DOHH2 (cell line): ENCODE results near the gene FAM193A.

Experiments
- EZH2phosphoT487 ChIP-seq: fragments of 200-600 bp; sonication (generic); IDR thresholded peaks from 2 replicates; pipeline ENCODE4 v1.6.1; 2017; ENCODE audit warnings: borderline replicate concordance, mild to moderate bottlenecking, antibody characterized with exemption, low read length, moderate library complexity, mixed read lengths
- TF ChIP-seq, protein P1 (sequence below): fragments of 200-600 bp; sonication (generic); IDR thresholded peaks from one replicate; pipeline ENCODE4 v1.5.1; 2014; ENCODE audit warnings: antibody characterized with exemption, mild to moderate bottlenecking, low read depth, low read length; ENCODE audit not compliant: poor library complexity, severe bottlenecking

DNA sequence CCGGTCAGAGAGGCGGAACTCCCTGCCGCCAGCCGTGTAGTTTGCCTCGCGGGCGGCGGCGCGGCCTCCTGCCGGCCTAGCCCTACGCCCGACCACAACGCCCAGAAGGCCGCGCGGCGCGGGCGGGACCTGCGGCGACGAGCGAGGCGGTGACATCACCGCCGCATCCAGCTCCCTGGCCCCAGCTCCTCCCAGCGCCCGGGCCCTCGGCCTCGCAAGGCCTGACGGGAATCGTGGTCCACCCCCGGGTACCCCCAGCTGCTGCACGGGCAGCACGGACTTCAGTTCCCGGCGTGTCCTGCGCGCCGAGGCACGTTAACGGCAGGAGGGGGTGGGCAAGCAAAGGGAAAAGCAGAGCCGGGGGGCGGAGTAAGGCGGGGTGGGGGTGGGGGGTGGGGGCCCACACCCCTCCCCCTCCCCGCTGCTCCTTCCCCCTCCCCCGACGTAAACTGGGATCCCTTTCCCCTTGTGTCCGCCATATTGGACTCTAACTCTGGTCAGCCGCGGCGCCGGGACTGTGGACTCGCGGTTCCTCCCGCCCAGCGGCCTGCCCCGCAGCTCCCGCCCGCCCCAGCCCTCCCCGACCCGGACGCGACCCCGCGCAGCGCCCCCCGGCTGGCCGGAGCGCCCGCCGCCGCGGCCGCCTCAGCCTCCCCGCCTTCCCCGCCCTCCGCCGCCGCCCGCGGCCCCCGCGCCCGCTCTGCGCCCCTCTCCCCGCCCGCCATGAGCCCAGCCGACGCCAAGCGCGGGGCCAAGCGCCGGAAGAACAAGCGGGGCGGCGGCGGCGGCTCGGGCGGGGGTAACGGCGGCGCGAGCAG is at the start of gene FAM193A:
- TF ChIP-seq, protein P1, sequence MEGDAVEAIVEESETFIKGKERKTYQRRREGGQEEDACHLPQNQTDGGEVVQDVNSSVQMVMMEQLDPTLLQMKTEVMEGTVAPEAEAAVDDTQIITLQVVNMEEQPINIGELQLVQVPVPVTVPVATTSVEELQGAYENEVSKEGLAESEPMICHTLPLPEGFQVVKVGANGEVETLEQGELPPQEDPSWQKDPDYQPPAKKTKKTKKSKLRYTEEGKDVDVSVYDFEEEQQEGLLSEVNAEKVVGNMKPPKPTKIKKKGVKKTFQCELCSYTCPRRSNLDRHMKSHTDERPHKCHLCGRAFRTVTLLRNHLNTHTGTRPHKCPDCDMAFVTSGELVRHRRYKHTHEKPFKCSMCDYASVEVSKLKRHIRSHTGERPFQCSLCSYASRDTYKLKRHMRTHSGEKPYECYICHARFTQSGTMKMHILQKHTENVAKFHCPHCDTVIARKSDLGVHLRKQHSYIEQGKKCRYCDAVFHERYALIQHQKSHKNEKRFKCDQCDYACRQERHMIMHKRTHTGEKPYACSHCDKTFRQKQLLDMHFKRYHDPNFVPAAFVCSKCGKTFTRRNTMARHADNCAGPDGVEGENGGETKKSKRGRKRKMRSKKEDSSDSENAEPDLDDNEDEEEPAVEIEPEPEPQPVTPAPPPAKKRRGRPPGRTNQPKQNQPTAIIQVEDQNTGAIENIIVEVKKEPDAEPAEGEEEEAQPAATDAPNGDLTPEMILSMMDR = no peak
- TF ChIP-seq EZH2phosphoT487 = no peak
